GM12878 (cell line): ENCODE data around the gene TRPM5.

Experiments
- CTCF ChIP-seq, 3 experiments: IDR thresholded peaks in 2 of 3; conservative IDR thresholded peaks in 1 of 3; 2 replicates each; pipeline ENCODE4 v1.5.1; 2011; ENCODE audit warnings: low read depth in 3 of 3, low read length in 3 of 3, mild to moderate bottlenecking in 3 of 3, control low read depth in 2 of 3, moderate library complexity in 2 of 3, inconsistent platforms in 1 of 3, mixed read lengths in 1 of 3; ENCODE audit not compliant: control insufficient read depth in 2 of 3, insufficient read depth in 1 of 3; ENCODE audit errors: extremely low read depth in 1 of 3
- REST ChIP-seq: IDR thresholded peaks from 2 replicates; pipeline ENCODE4 v1.6.1; 2012; ENCODE audit warnings: mild to moderate bottlenecking, low read depth, low read length
- ZBTB33 ChIP-seq: fragments of 450-650 bp; IDR thresholded peaks from 2 replicates; pipeline ENCODE4 v1.6.1; 2017; ENCODE audit warnings: mild to moderate bottlenecking

- TF ChIP-seq ZBTB33, result no peak
- TF ChIP-seq CTCF (IDR thresholded peaks at IDR 0.05 in 2 of 3, conservative IDR thresholded peaks at IDR 0.05 in 1 of 3; ENCODE audit: control insufficient read depth in 2 of 3, extremely low read depth in 1 of 3, insufficient read depth in 1 of 3, low read depth in 3 of 3, low read length in 3 of 3), result no peak
- TF ChIP-seq REST, result no peak
These were observed 17.1 kb upstream of the TRPM5 start for GRCh38 chr11:2461253-2461955.
